Thoracic aorta (tissue), 2 donors: Measurements from ENCODE around the gene RNF26. TPM values are rescaled to one million over a fixed set of nuclear protein-coding genes. Genes with fewer than 3 reads are reported as not detected.

ENCODE experiments used
- ATAC-seq: fragments of 150-250 bp; one replicate; pipeline ENCODE4 v1.8.0; 2017; ENCODE audit warnings: low read depth; ENCODE audit not compliant: insufficient number of reproducible peaks, low FRiP score
- DNase-seq: peaks from one replicate; pipeline ENCODE4 v3.0.0-alpha.2; 2020; ENCODE audit warnings: low spot score
- H3K27ac ChIP-seq, 2 donors: fragments of 200-600 bp; sonication (generic); 1 replicate in 1 of 2; 2 replicates in 1 of 2; pipeline ENCODE4 v1.5.1; 2016; ENCODE audit warnings: mild to moderate bottlenecking in 2 of 2, moderate library complexity in 2 of 2
- H3K27me3 ChIP-seq: fragments of 200-600 bp; sonication (generic); replicated peaks from 2 replicates; pipeline ENCODE4 v1.6.0; 2016; ENCODE audit warnings: mild to moderate bottlenecking; ENCODE audit not compliant: insufficient read depth
- H3K36me3 ChIP-seq: fragments of 200-600 bp; sonication (generic); one replicate; pipeline ENCODE4 v1.5.1; 2016
- H3K4me1 ChIP-seq, 2 donors: fragments of 200-600 bp; sonication (generic); 1 replicate in 1 of 2; 2 replicates in 1 of 2; pipeline versions ENCODE4 v1.5.1 to v1.6.0; 2016; ENCODE audit warnings: low read depth in 2 of 2, mild to moderate bottlenecking in 1 of 2; ENCODE audit not compliant: control insufficient read depth in 1 of 2
- H3K4me3 ChIP-seq: fragments of 200-600 bp; sonication (generic); 2 replicates; pipeline ENCODE4 v1.5.1; 2016; ENCODE audit warnings: mild to moderate bottlenecking
- H3K9me3 ChIP-seq: fragments of 200-600 bp; sonication (generic); 2 replicates; pipeline ENCODE4 v1.5.1; 2016
- CTCF ChIP-seq: fragments of 200-600 bp; sonication (generic); IDR thresholded peaks from one replicate; pipeline ENCODE4 v1.5.1; 2019; ENCODE audit warnings: antibody characterized with exemption
- total RNA-seq, 2 donors: library from RNA; depleted of rRNA; stranded (reverse); fragments of >200 nt; gene quantifications; one replicate each; pipeline versions ENCODE4 v1.1.0 to v1.2.3, GENCODE V29; 2016

RNF26 gene
- total RNA-seq, 2 donors from 2014 or later: 11.0 to 12.1 TPM

GRCh38 chr11:119316016-119316728 is 18.2 kb upstream of the RNF26 start:
- ATAC-seq (peak; percentile 41), DNase-seq (peak; percentile 76)
- peak overlapping the region; percentile 98 to 99 for H3K27ac ChIP-seq
- peaks cover 29% of the 10 kb centered on the region for H3K36me3 ChIP-seq
- H3K4me3 ChIP-seq: peak overlapping the region; percentile 85
- H3K27me3 ChIP-seq: no peaks in the 10 kb centered on the region
- H3K9me3 ChIP-seq: no peaks in the 10 kb centered on the region
- TF ChIP-seq CTCF: no peak
- H3K4me1 ChIP-seq: peaks cover 33 to 74% of the 10 kb centered on the region in 2 donors

- H3K27ac ChIP-seq: peak within 1 kb of the TSS; percentile 98 to 99
- no peak for TF ChIP-seq CTCF
- peak within 1 kb of the TSS; percentile 85 for H3K4me3 ChIP-seq
- peaks cover 33 to 77% of the 10 kb centered on the region in 2 donors for H3K4me1 ChIP-seq
- H3K9me3 ChIP-seq: no peaks in the 10 kb centered on the region
- H3K27me3 ChIP-seq: no peaks in the 10 kb centered on the region
- ATAC-seq (peak; percentile 29), DNase-seq (no peak)
- H3K36me3 ChIP-seq: peaks cover 21% of the 10 kb centered on the region
Observed at GRCh38 chr11:119316729-119317591, 17.4 kb upstream of the RNF26 start, which contains the start of gene MCAM. Gene MCAM, minus strand, starts transcription at chr11:119317130. Its CDS starts 29 bp downstream, at chr11:119317101.

- peak overlapping the region; percentile 85 for H3K4me3 ChIP-seq
- no peak for TF ChIP-seq CTCF
- H3K4me1 ChIP-seq: peaks cover 33 to 76% of the 10 kb centered on the region in 2 donors
- no peaks in the 10 kb centered on the region for H3K27me3 ChIP-seq
- ATAC-seq (no peak), DNase-seq (no peak)
- no peaks in the 10 kb centered on the region for H3K9me3 ChIP-seq
- peak overlapping the region; percentile 98 to 99 for H3K27ac ChIP-seq
- H3K36me3 ChIP-seq: peaks cover 14% of the 10 kb centered on the region
Observed at GRCh38 chr11:119317592-119318239, 16.6 kb upstream of the RNF26 start.

- DNase-seq: no peak
- Histone ChIP-seq H3K36me3 (peaks cover 10% of the 10 kb centered on the region), H3K4me1 (peaks cover 33 to 72% of the 10 kb centered on the region in 2 donors), H3K27ac (peak overlapping the region; percentile 98 to 99), H3K9me3 (no peaks in the 10 kb centered on the region), H3K27me3 (no peaks in the 10 kb centered on the region), H3K4me3 (peak overlapping the region; percentile 85)
- no peak for ATAC-seq
- no peak for TF ChIP-seq CTCF
Observed at GRCh38 chr11:119318240-119319135, 15.8 kb upstream of the RNF26 start.
